H1 (cell line): ENCODE results near the gene AFF2. TPM values are rescaled to one million over a fixed set of nuclear protein-coding genes. Genes with fewer than 3 reads are reported as not detected.

ENCODE experiments used
- CTCF ChIA-PET: fragments of 300-600 bp; sonication (Branson Sonifier 250); formaldehyde crosslinking; loops from one replicate; lab custom pipeline; 2021; ENCODE audit not compliant: partially characterized antibody; lab: Charles Lee
- POLR2A ChIA-PET: fragments of 300-600 bp; sonication (Branson Sonifier 250); formaldehyde crosslinking; loops from one replicate; lab custom pipeline; 2021; ENCODE audit warnings: inconsistent platforms; ENCODE audit not compliant: partially characterized antibody; lab: Charles Lee
- DNase-seq, 2 experiments: peaks; one replicate each; pipeline versions ENCODE4 v3.0.0 to v3.0.0-alpha.2; 2010 to 2022; ENCODE audit warnings: low spot score in 2 of 2, low read depth in 1 of 2, mixed read lengths in 1 of 2
- FAIRE-seq: peaks from 2 replicates; lab custom pipeline; 2011; peaks lifted over from hg19 to GRCh38; lab: Jason Lieb, UNC
- H2AFZ ChIP-seq: 2 replicates; pipeline ENCODE4 v1.8.1; 2012; ENCODE audit warnings: low read length, inconsistent platforms
- H2AK5ac ChIP-seq: 2 replicates; pipeline ENCODE4 v1.6.1; 2013; ENCODE audit warnings: low read depth, low read length
- H2BK120ac ChIP-seq: replicated peaks from 2 replicates; pipeline ENCODE3; 2013; ENCODE audit warnings: low read depth, low read length, inconsistent platforms
- H2BK12ac ChIP-seq: 2 replicates; pipeline ENCODE4 v1.6.1; 2013; ENCODE audit warnings: low read depth, low read length
- H2BK15ac ChIP-seq: 2 replicates; pipeline ENCODE4 v1.6.1; 2013; ENCODE audit warnings: low read length
- H2BK20ac ChIP-seq: 2 replicates; pipeline ENCODE4 v1.6.1; 2013; ENCODE audit warnings: low read length
- H2BK5ac ChIP-seq: 2 replicates; pipeline ENCODE4 v1.6.1; 2013; ENCODE audit warnings: low read depth, low read length
- H3K14ac ChIP-seq: 2 replicates; pipeline ENCODE4 v1.6.1; 2013; ENCODE audit warnings: inconsistent platforms; ENCODE audit not compliant: insufficient read length
- H3K18ac ChIP-seq: 2 replicates; pipeline ENCODE4 v1.6.1; 2013; ENCODE audit warnings: low read length; ENCODE audit errors: extremely low read depth
- H3K23ac ChIP-seq: 2 replicates; pipeline ENCODE4 v1.6.1; 2013; ENCODE audit warnings: inconsistent platforms; ENCODE audit not compliant: insufficient read length
- H3K23me2 ChIP-seq: 2 replicates; pipeline ENCODE4 v1.6.1; 2013; ENCODE audit warnings: low read depth, low read length
- H3K27ac ChIP-seq: 2 replicates; pipeline ENCODE4 v1.6.1; 2011; ENCODE audit warnings: low read depth, low read length, inconsistent platforms
- H3K27me3 ChIP-seq, 4 experiments: replicated peaks in 1 of 4; 1 replicate in 1 of 4; 2 replicates in 3 of 4; pipeline versions ENCODE4 v1.6.1 to v1.8.1; 2011 to 2013; ENCODE audit warnings: low read length in 3 of 4, mild to moderate bottlenecking in 3 of 4, inconsistent platforms in 2 of 4, mixed read lengths in 2 of 4, moderate library complexity in 1 of 4; ENCODE audit not compliant: control insufficient read depth in 3 of 4, insufficient read depth in 3 of 4; ENCODE audit errors: extremely low read depth in 1 of 4
- H3K36me3 ChIP-seq, 4 experiments: 2 replicates each; pipeline versions ENCODE4 v1.6.1 to v1.8.1; 2011 to 2013; ENCODE audit warnings: mild to moderate bottlenecking in 4 of 4, low read length in 3 of 4, moderate library complexity in 2 of 4, control low read depth in 1 of 4, inconsistent platforms in 1 of 4; ENCODE audit not compliant: insufficient read depth in 4 of 4, control insufficient read depth in 2 of 4
- H3K4ac ChIP-seq: replicated peaks from 2 replicates; pipeline ENCODE3; 2013; ENCODE audit warnings: low read length, low read depth, mixed read lengths, inconsistent platforms; ENCODE audit not compliant: insufficient read length
- H3K4me1 ChIP-seq, 4 experiments: replicated peaks in 1 of 4; 1 replicate in 1 of 4; 2 replicates in 3 of 4; pipeline versions ENCODE4 v1.6.1 to v1.8.1; 2011 to 2013; ENCODE audit warnings: low read length in 3 of 4, inconsistent platforms in 2 of 4, mixed read lengths in 1 of 4; ENCODE audit not compliant: insufficient read depth in 4 of 4, control insufficient read depth in 3 of 4
- H3K4me2 ChIP-seq, 2 experiments: 2 replicates each; pipeline versions ENCODE4 v1.6.1 to v1.8.1; 2011 to 2013; ENCODE audit warnings: low read depth in 2 of 2, low read length in 2 of 2, control low read depth in 1 of 2, inconsistent platforms in 1 of 2, mild to moderate bottlenecking in 1 of 2; ENCODE audit not compliant: insufficient read depth in 1 of 2
- H3K4me3 ChIP-seq, 4 experiments: fragments of 200-600, 300-600 bp in 1 of 4; sonication (generic), shearing (Covaris generic), sonication (Bioruptor Twin) in 1 of 4; 2 replicates each; pipeline versions ENCODE4 v1.5.1 to v1.8.1; 2011 to 2016; ENCODE audit warnings: low read length in 4 of 4, low read depth in 3 of 4, control low read depth in 2 of 4, inconsistent platforms in 2 of 4, mild to moderate bottlenecking in 2 of 4, mixed read lengths in 1 of 4, moderate library complexity in 1 of 4; ENCODE audit not compliant: insufficient read depth in 2 of 4; ENCODE audit errors: extremely low read depth in 1 of 4
- H3K56ac ChIP-seq: replicated peaks from 2 replicates; pipeline ENCODE3; 2013; ENCODE audit warnings: low read depth, mild to moderate bottlenecking, mixed read lengths, low read length, inconsistent platforms; ENCODE audit not compliant: insufficient read length
- H3K79me1 ChIP-seq: 2 replicates; pipeline ENCODE4 v1.6.1; 2013; ENCODE audit warnings: low read depth, low read length, control low read depth
- H3K79me2 ChIP-seq, 2 experiments: 2 replicates each; pipeline versions ENCODE4 v1.6.1 to v1.8.1; 2012 to 2013; ENCODE audit warnings: low read length in 2 of 2, mild to moderate bottlenecking in 2 of 2, inconsistent platforms in 1 of 2; ENCODE audit not compliant: insufficient read depth in 2 of 2, control insufficient read depth in 1 of 2
- H3K9ac ChIP-seq, 4 experiments: replicated peaks in 1 of 4; 1 replicate in 1 of 4; 2 replicates in 3 of 4; pipeline versions ENCODE4 v1.6.1 to v1.8.1; 2011 to 2013; ENCODE audit warnings: low read depth in 3 of 4, low read length in 3 of 4, control low read depth in 2 of 4, mild to moderate bottlenecking in 2 of 4, moderate library complexity in 2 of 4, inconsistent platforms in 1 of 4; ENCODE audit errors: extremely low read depth in 1 of 4
- H3K9me3 ChIP-seq, 2 experiments: 2 replicates each; pipeline versions ENCODE4 v1.6.1 to v1.8.1; 2012 to 2013; ENCODE audit warnings: mild to moderate bottlenecking in 2 of 2, moderate library complexity in 2 of 2, control low read depth in 1 of 2, inconsistent platforms in 1 of 2, low read depth in 1 of 2, low read length in 1 of 2, mixed read lengths in 1 of 2; ENCODE audit not compliant: insufficient read depth in 2 of 2
- H4K20me1 ChIP-seq, 2 experiments: replicated peaks in 1 of 2; 2 replicates each; pipeline versions ENCODE3 to v1.8.1; 2011 to 2013; ENCODE audit warnings: inconsistent platforms in 2 of 2, low read length in 2 of 2, mild to moderate bottlenecking in 1 of 2; ENCODE audit not compliant: insufficient read depth in 2 of 2, control insufficient read depth in 1 of 2
- H4K5ac ChIP-seq: 2 replicates; pipeline ENCODE4 v1.6.1; 2013; ENCODE audit warnings: low read length, low read depth, mixed read lengths, inconsistent platforms; ENCODE audit not compliant: insufficient read length
- H4K8ac ChIP-seq: 2 replicates; pipeline ENCODE4 v1.8.0; 2013; ENCODE audit warnings: mild to moderate bottlenecking, moderate library complexity, low read length, inconsistent platforms; ENCODE audit not compliant: insufficient read depth; ENCODE audit errors: extremely low read depth
- H4K91ac ChIP-seq: replicated peaks from 2 replicates; pipeline ENCODE3; 2013; ENCODE audit warnings: low read length, mixed read lengths, inconsistent platforms; ENCODE audit not compliant: insufficient read length
- BCL11A ChIP-seq, 2 experiments: IDR thresholded peaks; one replicate each; pipeline ENCODE4 v1.6.1; 2011; ENCODE audit warnings: low read depth in 2 of 2, low read length in 2 of 2, mild to moderate bottlenecking in 2 of 2
- CBX5 ChIP-seq: fragments of 300-800, 300-1000 bp; sonication (generic); IDR thresholded peaks from 2 replicates; pipeline ENCODE4 v1.7.1; 2016; ENCODE audit warnings: antibody characterized with exemption, low read length, low read depth
- MAX ChIP-seq: IDR thresholded peaks from 2 replicates; pipeline ENCODE4 v1.6.1; 2012; ENCODE audit warnings: inconsistent platforms
- NANOG ChIP-seq: IDR thresholded peaks from 2 replicates; pipeline ENCODE4 v1.6.1; 2011; ENCODE audit warnings: low read length, low read depth, mild to moderate bottlenecking, inconsistent platforms; ENCODE audit not compliant: insufficient read depth, poor library complexity, severe bottlenecking
- RBBP5 ChIP-seq: IDR thresholded peaks from 2 replicates; pipeline ENCODE4 v1.7.1; 2012; ENCODE audit warnings: low read depth, mild to moderate bottlenecking, inconsistent platforms, low read length, moderate library complexity, borderline replicate concordance
- SAP30 ChIP-seq: fragments of 300-600 bp; sonication (generic); IDR thresholded peaks from 2 replicates; pipeline ENCODE4 v1.7.1; 2012; ENCODE audit warnings: low read length, moderate library complexity, mild to moderate bottlenecking, inconsistent platforms; ENCODE audit not compliant: insufficient read depth, insufficient replicate concordance
- SP1 ChIP-seq: IDR thresholded peaks from 2 replicates; pipeline ENCODE4 v1.6.1; 2011; ENCODE audit warnings: low read depth, low read length
- WGBS, 2 experiments: shearing (Covaris generic) in 1 of 2; methylation state at CpG; one replicate each; pipeline versions ENCODE4 v1.1.6 to v1.1.7; 2013 to 2015; ENCODE audit warnings: low lambda C conversion rate in 2 of 2, mixed read lengths in 2 of 2, inconsistent platforms in 1 of 2, low coverage in 1 of 2, missing lambda C conversion rate in 1 of 2; ENCODE audit not compliant: insufficient replicate concordance in 2 of 2, insufficient coverage in 1 of 2, insufficient read length in 1 of 2; ENCODE audit errors: extremely low coverage in 1 of 2, missing lambda C conversion rate in 1 of 2; 5-methylcytosine and 5-hydroxymethylcytosine counted together
- polyA plus RNA-seq, 7 experiments: library from polyadenylated mRNA; depleted of rRNA in 3 of 7; stranded (reverse) in 5 of 7; unstranded in 2 of 7; fragments of >200 nt in 5 of 7; fragments of 200-250 nt in 2 of 7; gene quantifications; 1 replicate in 5 of 7; 2 replicates in 1 of 7; 4 replicates in 1 of 7; pipeline versions ENCODE4 v1.2.1 to v1.2.3, GENCODE V29; 2011 to 2013; ENCODE audit warnings: missing spikeins in 2 of 7, mixed read lengths in 2 of 7
- total RNA-seq: library from RNA; stranded (reverse); fragmentation: NEBNext Ultra II Directional; extraction: Animal tissue kit (Norgen Biotek cat#: 25700); gene quantifications from 2 replicates; pipeline ENCODE4 v1.2.1, GENCODE V29; 2021

The AFF2 gene
- total and polyA plus RNA-seq, 2 of the 8 experiments (the other 6 are each of a cell fraction or from before 2014, with no cell fraction given), result 2.0 to 7.3 TPM

GRCh38 chrX:148691456-148691855 lies 191.0 kb downstream of the AFF2 start:
- Histone ChIP-seq H2BK120ac (no peak overlapping the region), H3K27me3 (no peaks in the 10 kb centered on the region), H3K4ac (no peak overlapping the region), H2BK12ac (no peak overlapping the region), H3K9ac (no peak overlapping the region), H3K23ac (no peak overlapping the region), H3K4me2 (no peak overlapping the region), H4K20me1 (no peaks in the 10 kb centered on the region), H3K14ac (no peak overlapping the region), H3K23me2 (no peaks in the 10 kb centered on the region), H4K8ac (no peak overlapping the region), H3K4me3 (no peak overlapping the region), H4K5ac (no peak overlapping the region), H3K9me3 (no peaks in the 10 kb centered on the region), H3K79me2 (no peaks in the 10 kb centered on the region), H4K91ac (no peak overlapping the region), H2BK5ac (no peak overlapping the region), H2BK20ac (no peak overlapping the region), H2AK5ac (no peak overlapping the region), H3K18ac (no peak overlapping the region), H3K27ac (no peak overlapping the region), H2AFZ (no peak overlapping the region), H3K79me1 (no peaks in the 10 kb centered on the region), H3K56ac (no peak overlapping the region), H2BK15ac (no peak overlapping the region), H3K36me3 (no peaks in the 10 kb centered on the region), H3K4me1 (peaks cover 0 to 3% (median 0%) of the 10 kb centered on the region in 4 experiments; a peak in 1 of 7 replicates)
- no peak for FAIRE-seq
- WGBS, 2 experiments, result 100% methylated on average over 2 of the region's 2 CpGs; no CpG with 5 or more reads in 1 of the 2 experiments
- ChIA-PET CTCF (no interaction called here), POLR2A (no interaction called here)
- TF ChIP-seq MAX (no peak), SAP30 (no peak), CBX5 (no peak), NANOG (no peak), SP1 (no peak), BCL11A (IDR thresholded peaks at IDR 0.05; ENCODE audit: low read depth in 2 of 2, low read length in 2 of 2) (no peak), RBBP5 (no peak)
- DNase-seq, result no peak
